HEK293T (cell line): Measurements from ENCODE around the gene CHD9NB.

Source experiments
- ARNT ChIP-seq: fragments of 450-650 bp; IDR thresholded peaks from 2 replicates; pipeline ENCODE4 v1.6.1; 2017; ENCODE audit warnings: mild to moderate bottlenecking
- BHLHE40 ChIP-seq: fragments of 450-650 bp; IDR thresholded peaks from 2 replicates; pipeline ENCODE4 v1.6.1; 2016; ENCODE audit warnings: mild to moderate bottlenecking, moderate library complexity, borderline replicate concordance
- FOXA1 ChIP-seq: fragments of 450-650 bp; IDR thresholded peaks from 2 replicates; pipeline ENCODE4 v1.6.1; 2016; ENCODE audit warnings: mild to moderate bottlenecking
- FOXK2 ChIP-seq: fragments of 450-650 bp; IDR thresholded peaks from 2 replicates; pipeline ENCODE4 v1.6.1; 2016; ENCODE audit warnings: mild to moderate bottlenecking
- FOXM1 ChIP-seq: fragments of 450-650 bp; IDR thresholded peaks from 2 replicates; pipeline ENCODE4 v1.6.1; 2017; ENCODE audit warnings: mild to moderate bottlenecking, borderline replicate concordance
- HDGF ChIP-seq: fragments of 450-650 bp; IDR thresholded peaks from 2 replicates; pipeline ENCODE4 v1.6.1; 2017; ENCODE audit warnings: antibody characterized with exemption, borderline replicate concordance
- NFRKB ChIP-seq: fragments of 450-650 bp; IDR thresholded peaks from 2 replicates; pipeline ENCODE4 v1.6.1; 2016; ENCODE audit warnings: mild to moderate bottlenecking, moderate library complexity
- PKNOX1 ChIP-seq: fragments of 450-650 bp; IDR thresholded peaks from 2 replicates; pipeline ENCODE4 v1.6.1; 2016
- SP1 ChIP-seq: fragments of 450-650 bp; IDR thresholded peaks from 2 replicates; pipeline ENCODE4 v1.6.1; 2017
- SUZ12 ChIP-seq: fragments of 450-650 bp; IDR thresholded peaks from 2 replicates; pipeline ENCODE4 v1.6.1; 2016; ENCODE audit warnings: mild to moderate bottlenecking
- TARDBP ChIP-seq: fragments of 450-650 bp; IDR thresholded peaks from 2 replicates; pipeline ENCODE4 v1.6.1; 2016

GRCh38 chr16:53090591-53091411 lies 38.1 kb upstream of the CHD9NB start:
- TF ChIP-seq BHLHE40: no peak
- no peak for TF ChIP-seq FOXA1
- TF ChIP-seq FOXM1: no peak
- TF ChIP-seq SUZ12: no peak
- TF ChIP-seq NFRKB: no peak
- TF ChIP-seq ARNT: no peak
- TF ChIP-seq PKNOX1: no peak
- no peak for TF ChIP-seq TARDBP
- no peak for TF ChIP-seq SP1
- no peak for TF ChIP-seq HDGF
- TF ChIP-seq FOXK2: no peak
